OCI-M1 (cell line): ENCODE results near the gene HSD17B4.
"Not testable (repeated sequence)": the region's sequence is repeated elsewhere in the genome, so short reads cannot be mapped to it uniquely, and the experiment has no call there.

Experiments used
- DNase-seq: peaks from one replicate; lab custom pipeline; 2025; lab: John Stamatoyannopoulos, UW

HSD17B4 gene

DNA sequence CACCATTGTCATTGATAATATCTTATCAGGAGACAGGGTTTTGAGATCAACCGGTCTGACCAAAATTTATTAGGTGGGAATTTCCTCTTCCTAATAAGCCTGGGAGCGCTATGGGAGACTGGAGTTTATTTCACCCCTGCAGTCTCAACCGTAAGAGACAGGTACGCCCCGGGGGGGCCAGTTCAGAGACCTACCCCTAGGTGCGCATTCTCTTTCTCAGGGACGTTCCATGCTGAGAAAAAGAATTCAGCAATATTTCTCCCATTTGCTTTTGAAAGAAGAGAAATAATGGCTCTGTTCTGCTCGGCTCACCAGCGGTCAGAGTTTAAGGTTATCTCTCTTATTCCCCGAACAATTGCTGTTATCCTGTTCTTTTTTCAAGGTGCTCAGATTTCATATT, 28.3 kb downstream of the HSD17B4 start:
- not testable (repeated sequence) for DNase-seq

DNA sequence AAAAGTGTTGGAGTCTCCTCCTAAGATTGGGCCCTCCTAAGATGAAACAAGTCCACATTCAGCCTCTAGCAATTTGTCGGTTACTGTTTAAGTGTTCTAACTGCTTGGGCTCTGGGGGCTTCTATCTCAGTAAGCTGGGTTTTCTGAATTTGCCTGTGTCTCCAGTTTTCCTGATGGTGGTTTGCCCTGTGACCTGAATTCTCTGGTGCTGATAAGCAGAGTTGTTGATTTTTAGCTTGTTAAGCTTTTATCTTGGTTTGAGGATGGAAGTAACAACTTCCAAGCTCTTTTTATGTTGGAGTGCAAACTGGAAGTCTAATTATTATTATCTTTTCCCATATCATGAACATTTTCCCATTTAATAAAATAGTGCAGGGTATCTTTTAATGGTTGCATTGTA, 30.9 kb downstream of the HSD17B4 start:
- no peak for DNase-seq

DNA sequence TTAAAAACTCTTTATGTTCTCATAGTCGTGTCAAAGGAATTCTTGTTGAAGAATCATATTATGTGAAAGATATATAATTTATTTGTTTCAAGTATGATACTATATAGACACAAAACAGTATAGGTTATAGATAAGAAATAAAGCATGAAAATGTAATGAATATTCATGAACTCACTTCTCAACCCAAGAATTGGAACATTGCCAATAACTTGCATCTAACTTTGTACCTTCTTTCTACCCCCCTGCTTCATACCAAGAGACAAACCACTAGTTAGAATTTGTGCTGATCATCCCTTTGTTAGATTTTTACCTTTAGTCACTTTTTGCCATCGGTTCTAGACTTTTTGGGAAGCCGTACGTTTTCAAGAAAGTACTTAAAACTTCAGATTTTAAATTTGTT, 32.6 kb downstream of the HSD17B4 start:
- no peak for DNase-seq

DNA sequence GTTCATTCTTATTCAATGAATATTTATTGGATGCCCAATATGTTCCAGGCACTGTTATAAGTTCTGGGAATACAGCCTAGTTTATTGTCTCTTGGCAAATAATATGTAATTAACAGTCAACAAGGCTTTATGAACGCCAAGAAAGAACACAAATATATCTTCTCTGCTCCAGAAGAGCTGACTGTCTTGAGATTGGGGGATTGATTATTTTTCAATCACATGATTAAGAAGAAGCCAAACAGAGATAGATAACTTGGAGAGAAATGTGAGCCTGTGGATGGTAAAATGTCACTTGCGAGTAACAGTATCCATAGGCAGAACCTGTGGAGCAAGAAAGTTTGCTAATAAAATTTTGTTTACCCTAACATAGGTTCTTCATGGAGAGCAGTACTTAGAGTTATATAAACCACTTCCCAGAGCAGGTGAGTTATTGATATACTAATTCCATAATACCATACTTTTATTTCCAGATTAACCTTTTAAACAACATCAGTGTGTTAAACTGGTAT, 49.4 kb downstream of the HSD17B4 start:
- DNase-seq = no peak

DNA sequence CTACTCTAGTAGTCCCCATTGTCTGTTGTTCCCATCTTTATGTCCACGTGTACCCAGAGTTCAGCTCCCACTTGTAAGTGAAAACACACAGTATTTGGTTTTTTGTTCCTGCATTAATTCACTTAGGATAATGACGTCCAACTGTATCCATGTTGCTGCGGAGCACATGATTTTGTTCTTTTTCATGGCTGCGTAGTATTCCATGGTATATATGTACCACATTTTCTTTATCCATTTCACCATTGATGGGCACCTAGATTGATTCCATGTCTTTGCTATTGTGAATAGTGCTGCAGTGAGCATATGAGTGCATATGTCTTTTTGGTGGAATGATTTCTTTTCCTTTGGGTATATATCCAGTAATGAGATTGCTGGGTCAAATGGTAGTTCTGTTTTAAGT, 51.6 kb downstream of the HSD17B4 start:
- not testable (repeated sequence) for DNase-seq

DNA sequence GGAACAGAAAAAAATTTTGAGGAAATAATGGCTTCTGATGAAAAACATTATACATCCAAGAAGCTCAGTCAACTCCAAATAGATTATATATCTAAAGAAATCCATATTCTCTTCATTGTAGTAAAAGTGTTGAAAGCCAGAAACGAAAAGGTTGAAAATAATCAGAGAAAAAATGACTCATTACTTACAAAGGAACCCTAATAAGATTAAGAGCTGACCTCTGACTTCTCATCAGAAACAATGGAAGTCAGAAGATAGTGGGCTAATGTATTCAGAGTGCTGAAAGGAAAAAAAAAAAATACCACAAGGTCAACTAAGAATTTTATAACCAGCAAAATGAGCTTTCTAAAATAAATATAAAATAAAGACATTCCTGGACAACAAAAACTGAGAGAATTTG, 60.0 kb downstream of the HSD17B4 start:
- no peak for DNase-seq

DNA sequence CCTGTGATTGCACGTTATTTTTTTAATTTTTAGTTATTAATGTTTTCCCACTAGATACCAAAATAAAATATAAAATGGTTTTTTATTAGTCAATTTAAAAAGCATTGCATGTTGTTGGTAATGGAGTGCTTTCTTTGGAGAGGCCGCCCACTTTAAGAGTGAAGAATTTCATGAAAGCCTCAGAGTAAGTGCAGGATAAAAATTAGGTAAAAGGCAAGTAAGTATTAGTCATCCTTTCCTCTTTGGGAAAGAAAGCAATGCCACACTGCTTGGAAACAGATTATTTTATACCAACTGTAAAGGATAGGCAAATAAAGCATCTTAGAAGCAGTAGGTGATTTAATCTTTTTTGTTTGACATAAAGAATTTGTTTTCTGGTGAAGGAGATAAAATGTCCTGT, 62.9 kb downstream of the HSD17B4 start:
- no peak for DNase-seq

DNA sequence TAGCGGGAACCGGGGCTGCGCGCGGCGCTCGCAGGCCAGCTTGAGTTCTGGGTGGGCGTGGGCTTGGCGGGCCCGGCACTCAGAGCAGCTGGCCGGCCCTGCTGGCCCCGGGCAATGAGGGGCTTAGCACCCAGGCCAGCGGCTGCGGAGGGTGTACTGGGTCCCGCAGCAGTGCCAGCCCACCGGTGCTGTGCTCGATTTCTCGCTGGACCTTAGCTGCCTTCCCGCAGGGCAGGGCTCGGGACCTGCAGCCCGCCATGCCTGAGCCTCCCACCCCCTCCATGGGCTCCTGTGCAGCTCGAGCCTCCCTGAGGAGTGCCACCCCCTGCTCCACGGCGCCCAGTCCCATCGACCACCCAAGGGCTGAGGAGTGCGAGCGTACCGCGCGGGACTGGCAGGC, 64.8 kb downstream of the HSD17B4 start:
- not testable (repeated sequence) for DNase-seq

DNA sequence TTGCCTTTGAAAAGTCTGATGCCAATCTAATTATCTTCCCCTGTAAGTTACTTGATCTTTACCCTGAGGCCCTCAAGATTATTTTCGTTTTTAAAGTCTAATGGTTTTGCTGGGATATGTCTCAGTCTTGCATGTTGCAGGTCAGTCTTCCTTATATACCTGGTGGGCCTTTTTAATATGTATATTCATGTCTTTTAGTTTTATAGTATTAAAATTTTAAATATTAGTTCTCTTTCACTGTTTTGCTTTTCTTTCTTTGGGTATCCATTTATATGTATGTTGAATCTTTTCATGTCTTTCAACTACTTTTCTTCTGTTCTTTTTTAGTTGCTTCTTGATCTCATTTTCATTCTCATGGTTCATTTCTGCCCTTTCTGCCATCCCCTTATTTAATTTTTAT, 68.9 kb downstream of the HSD17B4 start:
- no peak for DNase-seq

DNA sequence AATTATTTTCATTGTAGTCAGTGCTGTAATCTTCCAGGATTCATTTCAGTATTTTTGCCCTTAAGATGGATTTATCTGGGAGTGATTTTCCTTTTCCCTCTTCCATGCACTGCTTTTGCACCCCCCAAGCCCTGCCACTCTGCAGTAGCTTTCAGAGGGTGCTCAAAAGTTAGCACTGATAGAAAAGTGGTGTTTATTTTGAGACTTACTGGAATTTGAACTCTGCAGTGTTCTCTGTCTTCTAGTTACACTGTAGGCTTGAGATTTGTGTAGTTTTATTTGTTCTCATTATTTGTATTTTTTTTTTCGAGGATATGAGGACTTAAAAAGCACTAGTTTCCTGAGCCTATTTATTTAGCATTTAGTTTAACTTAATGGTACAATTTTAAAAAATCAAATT, 70.5 kb downstream of the HSD17B4 start:
- DNase-seq = no peak

DNA sequence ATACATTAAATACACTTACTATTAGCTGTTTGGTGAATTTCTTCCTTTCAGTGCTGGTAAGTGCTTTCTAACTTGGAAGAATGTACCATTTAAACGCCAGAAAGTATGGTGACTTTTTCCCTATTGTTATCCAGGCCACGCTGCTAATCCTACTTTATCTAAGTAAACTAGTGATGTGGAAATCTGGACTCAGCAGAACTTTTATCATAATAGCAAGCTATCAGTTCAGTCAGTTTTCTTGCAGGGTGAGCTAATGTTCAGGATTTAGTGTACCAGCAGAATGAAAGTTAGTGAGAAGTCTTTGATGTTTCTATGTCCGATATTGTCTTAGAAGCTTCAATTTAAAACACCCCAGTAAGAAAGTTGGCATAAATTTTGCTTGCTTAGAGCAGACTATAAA, 72.2 kb downstream of the HSD17B4 start:
- DNase-seq = no peak

DNA sequence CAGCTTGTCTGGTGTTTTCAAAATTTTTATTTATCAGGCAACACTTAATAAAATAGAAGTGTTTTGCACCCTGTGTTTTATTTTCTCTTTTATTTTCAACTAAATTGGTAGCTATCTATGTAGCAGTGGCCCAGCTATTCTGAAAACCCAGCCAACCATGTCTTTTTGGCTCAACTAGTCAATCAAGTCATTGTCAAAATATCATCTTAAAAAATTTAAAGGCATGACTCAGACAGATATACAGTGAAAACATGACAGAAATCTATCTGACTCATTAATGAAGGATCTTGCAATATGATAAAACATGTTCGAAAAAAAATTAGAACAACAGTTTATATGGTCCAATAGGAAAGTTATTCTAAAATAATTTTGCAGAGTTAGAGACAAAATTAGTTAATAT, 75.1 kb downstream of the HSD17B4 start:
- no peak for DNase-seq

DNA sequence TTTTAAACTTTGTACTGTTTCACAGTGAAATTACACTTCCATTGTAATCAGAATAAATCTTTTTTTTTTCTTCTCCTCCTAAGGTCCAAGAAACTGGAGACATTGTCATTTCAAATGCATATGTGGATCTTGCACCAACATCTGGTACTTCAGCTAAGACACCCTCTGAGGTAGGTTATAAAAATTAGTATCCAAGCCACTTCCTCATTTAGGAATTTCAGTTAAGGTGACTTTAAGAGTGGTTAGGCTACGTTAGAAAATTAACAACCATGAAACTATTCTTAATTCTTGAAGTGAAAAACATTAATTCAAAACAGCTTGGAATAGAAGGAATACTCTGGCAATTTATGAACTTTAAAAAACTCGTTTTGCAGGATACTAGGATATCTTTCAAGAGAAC, 77.5 kb downstream of the HSD17B4 start:
- peak; percentile 1 for DNase-seq

DNA sequence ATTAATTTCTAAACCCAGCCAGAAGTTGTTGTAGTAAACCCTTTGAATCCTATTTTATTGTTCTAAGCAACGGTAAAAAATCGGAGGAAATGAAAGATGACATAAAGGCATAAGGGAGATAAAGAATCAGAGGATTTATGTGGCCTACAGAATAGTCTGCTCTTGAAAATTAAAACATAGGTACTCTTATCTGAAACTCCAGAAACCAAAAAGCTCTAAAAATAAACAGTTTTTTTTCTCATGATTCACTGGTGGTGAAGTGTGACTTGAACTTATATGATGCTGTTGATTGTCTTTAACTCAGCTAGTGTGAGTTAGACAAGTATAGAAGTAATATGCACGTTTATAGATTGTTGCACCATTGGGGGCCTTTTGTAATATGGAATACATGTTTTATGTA, 80.3 kb downstream of the HSD17B4 start:
- peak; percentile 61 for DNase-seq

DNA sequence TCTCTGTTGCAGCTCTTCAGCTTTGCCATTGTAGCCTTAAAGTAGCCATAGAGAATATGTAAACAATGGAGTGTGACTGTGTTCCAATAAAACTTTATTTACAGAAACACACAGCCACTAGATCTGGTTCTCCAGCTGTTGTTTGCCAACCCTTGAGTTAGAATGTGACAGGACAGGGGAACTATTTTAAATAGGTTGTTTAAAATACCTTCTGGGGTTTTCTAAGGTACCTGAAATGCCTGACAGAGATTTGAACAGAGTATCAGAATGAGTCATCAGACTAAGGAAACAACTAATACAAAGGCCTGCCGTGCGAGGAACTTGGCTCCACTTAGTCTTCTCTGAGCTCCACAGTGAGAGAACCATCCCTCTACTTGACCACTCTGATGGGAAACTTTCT, 85.4 kb downstream of the HSD17B4 start:
- DNase-seq = no peak

DNA sequence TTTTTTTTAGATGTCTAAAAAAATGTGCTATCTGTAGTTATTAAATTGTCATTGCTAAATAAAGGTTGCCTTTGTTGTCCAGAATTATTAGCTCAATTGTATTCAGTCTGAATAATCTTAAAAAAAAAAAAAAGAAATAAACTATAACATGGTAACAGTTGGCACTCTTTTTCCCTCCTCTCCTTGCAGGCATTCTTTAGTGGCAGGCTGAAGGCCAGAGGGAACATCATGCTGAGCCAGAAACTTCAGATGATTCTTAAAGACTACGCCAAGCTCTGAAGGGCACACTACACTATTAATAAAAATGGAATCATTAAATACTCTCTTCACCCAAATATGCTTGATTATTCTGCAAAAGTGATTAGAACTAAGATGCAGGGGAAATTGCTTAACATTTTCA, 89.4 kb downstream of the HSD17B4 start:
- no peak for DNase-seq

DNA sequence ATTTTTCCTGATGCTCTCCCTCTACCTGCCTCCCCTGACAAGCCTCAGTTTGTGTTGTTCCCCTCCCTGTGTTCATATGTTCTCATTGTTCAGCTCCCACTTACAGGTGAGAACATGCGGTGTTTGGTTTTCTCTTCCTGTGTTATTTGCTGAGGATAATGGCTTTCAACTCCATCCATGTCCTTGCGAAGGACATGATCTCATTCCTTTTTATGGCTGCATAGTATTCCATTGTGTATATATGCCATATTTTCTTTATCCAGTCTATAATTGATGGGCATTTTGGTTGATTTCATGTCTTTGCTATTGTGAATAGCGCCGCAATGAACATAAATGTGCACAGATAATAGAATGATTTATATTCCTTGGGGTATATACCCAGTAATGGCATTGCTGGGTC, 99.5 kb downstream of the HSD17B4 start:
- no peak for DNase-seq

DNA sequence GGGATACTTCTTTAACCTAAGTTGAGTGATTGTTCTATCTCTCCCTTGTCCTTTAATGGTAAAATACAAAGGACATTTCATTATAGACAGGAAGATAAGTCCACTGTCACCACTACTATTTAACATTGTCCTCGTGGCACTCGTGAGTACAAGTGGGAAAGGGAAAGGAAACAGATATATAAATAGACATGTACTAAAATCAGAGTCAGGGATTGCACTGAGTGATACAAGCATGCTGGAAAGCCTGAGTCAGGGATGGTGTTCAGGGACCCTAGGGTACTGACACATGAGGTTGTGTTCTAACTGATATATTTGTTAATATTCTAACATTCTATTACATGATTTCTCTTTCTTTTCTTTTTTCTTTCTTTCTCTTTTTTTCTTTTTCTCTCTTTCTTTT, 102.3 kb downstream of the HSD17B4 start:
- DNase-seq = no peak

DNA sequence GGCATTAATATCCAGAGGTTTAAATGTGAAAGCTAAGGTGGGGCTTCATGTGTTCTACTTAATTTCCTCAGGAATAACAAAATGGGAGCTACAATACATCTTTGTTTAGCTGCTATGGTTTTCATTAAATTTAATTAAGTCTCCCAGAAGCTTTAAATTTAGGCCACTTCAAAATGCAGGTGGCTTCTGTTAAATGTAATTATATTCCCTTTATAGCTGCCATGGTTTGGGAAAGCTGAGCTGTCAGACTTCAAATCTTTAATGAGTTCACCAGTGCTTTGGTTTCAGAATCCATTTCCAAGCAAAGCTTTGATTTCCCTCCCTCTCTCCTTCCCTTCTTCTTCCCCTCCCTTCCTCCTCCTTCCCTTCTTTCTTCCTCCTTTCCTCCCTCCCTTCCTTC, 118.6 kb downstream of the HSD17B4 start:
- DNase-seq = no peak

DNA sequence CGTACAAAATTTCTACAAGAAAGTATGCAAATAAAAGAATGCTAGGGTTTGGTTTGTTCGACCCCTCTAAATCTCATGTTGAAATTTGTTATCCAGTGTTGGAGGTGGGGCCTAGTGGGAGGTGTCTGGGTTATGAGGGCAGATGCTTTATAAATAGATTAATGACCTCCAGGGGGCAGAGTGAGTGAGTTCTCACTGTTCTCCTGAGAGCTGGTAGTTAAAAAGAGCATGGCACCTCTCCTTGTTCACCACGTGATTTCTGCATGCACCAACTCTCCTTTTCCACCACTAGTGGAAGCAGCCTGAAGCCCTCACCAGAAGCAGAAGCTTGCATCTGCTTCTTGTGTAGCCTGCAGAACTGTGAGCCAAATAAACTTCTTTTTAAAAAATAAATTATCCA, 126.6 kb downstream of the HSD17B4 start:
- DNase-seq = peak; percentile 14

DNA sequence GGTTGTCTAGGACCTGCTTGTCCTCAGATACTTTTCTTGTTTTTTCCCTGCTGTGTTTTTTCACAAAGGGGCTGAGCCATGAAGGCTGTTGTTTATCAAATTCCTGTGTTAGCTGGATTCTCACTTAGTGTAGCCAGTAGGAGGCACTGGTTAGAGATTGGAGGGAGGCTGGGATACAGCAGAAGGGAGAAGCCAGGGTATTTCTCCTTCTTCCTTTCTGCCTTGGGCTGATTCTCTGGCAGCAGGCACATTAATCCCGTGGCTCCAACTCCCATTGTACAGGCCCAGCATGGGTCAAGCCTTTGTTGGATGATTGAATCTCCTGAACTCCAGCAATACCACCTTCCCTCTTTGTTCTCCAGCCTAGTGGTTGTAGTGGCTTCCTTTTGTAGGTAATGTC, 130.7 kb downstream of the HSD17B4 start:
- no peak for DNase-seq

DNA sequence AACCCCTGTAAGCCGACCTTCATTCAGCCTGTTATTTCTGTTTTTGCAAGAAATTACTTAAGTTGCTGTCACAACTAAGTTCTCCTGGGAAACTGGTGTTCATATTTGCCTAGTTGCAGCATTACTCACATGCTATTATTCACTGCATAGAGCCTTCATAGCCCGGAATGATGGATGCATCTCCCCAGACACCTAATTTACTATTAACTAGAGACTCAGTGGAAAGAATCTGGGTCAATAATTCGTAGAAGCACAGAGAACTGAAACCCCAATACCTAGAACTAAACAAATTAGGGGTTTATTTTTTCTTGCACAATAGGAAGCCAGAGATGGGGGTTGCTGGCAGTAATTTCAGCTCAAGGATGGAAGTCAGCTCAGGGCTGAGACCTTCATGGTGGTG, 131.4 kb downstream of the HSD17B4 start:
- no peak for DNase-seq
